ENCODE measurements around the gene EHF.

Gene EHF

DNA sequence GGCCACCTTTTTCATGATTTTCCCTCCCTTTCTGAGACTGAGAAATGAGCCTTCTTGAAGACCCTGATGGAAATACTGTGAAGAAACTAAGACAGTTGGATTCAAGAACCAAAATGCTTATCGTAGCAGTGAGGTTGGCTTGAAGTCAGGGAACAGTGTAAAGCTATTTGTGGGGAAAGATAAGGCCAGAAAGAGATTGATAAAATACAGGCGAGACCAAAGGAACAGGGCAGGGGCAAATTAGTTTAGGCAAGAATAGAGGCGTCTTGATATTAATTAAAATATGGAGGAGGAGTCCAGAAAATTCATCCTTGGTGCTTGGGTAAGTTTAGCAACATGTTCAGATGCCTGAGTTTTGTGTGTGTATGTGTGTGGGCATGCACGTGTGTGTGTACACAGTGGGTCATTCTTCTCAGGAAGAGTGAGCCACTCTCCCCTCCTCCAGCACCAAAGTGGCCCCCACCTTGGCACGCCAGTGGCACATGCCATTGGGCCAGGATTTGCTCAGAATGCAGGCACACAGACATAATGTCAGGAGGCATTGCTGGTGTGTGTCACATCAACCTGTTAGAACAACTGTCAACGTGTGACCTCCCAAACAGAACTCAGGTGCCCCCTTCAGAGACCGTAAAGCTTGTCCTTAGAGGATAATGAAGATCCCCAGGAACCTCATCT, 3.9 kb upstream of the EHF start:
- peak overlapping the region; percentile 53 for H2AFZ ChIP-seq
- no peak overlapping the region for H3K4me3 ChIP-seq (ENCODE audit: low read depth, low read length)
- no peaks in the 10 kb centered on the region for H3K27me3 ChIP-seq (ENCODE audit: control insufficient read depth, insufficient read depth, low read length)
- TF ChIP-seq CTCF (IDR thresholded peaks at IDR 0.05): no peak
- no peaks in the 10 kb centered on the region for H3K9me3 ChIP-seq (ENCODE audit: control insufficient read depth, low read length)
- H3K4me2 ChIP-seq (ENCODE audit: low read length): no peak overlapping the region
- peaks cover 6% of the 10 kb centered on the region for H3K4me1 ChIP-seq
- no peak overlapping the region for H3K9ac ChIP-seq
- H3K79me2 ChIP-seq: no peaks in the 10 kb centered on the region
- H3K27ac ChIP-seq: no peak overlapping the region
- no peaks in the 10 kb centered on the region for H3K36me3 ChIP-seq (ENCODE audit: control insufficient read depth, insufficient read depth, low read length)

GRCh38 chr11:34618406-34618805, 2.5 kb upstream of the EHF start:
- Histone ChIP-seq H3K9me3 (ENCODE audit: control insufficient read depth, low read length) (no peaks in the 10 kb centered on the region), H3K79me2 (no peaks in the 10 kb centered on the region), H3K9ac (no peak overlapping the region), H2AFZ (no peak overlapping the region), H3K4me2 (ENCODE audit: low read length) (no peak overlapping the region), H3K36me3 (ENCODE audit: control insufficient read depth, insufficient read depth, low read length) (no peaks in the 10 kb centered on the region), H3K4me1 (peaks cover 6% of the 10 kb centered on the region), H3K4me3 (ENCODE audit: low read depth, low read length) (no peak overlapping the region), H3K27me3 (ENCODE audit: control insufficient read depth, insufficient read depth, low read length) (no peaks in the 10 kb centered on the region), H3K27ac (no peak overlapping the region)
- TF ChIP-seq CTCF (IDR thresholded peaks at IDR 0.05): no peak

- H3K27me3 ChIP-seq (ENCODE audit: control insufficient read depth, insufficient read depth, low read length): no peaks in the 10 kb centered on the region
- H3K4me1 ChIP-seq: peaks cover 6% of the 10 kb centered on the region
- no peak overlapping the region for H2AFZ ChIP-seq
- no peaks in the 10 kb centered on the region for H3K79me2 ChIP-seq
- no peaks in the 10 kb centered on the region for H3K9me3 ChIP-seq (ENCODE audit: control insufficient read depth, low read length)
- no peak overlapping the region for H3K4me3 ChIP-seq (ENCODE audit: low read depth, low read length)
- H3K9ac ChIP-seq: no peak overlapping the region
- no peak overlapping the region for H3K27ac ChIP-seq
- H3K4me2 ChIP-seq (ENCODE audit: low read length): no peak overlapping the region
- no peaks in the 10 kb centered on the region for H3K36me3 ChIP-seq (ENCODE audit: control insufficient read depth, insufficient read depth, low read length)
- no peak for TF ChIP-seq CTCF (IDR thresholded peaks at IDR 0.05)
Observed at GRCh38 chr11:34619062-34619516, 1.8 kb upstream of the EHF start.

DNA sequence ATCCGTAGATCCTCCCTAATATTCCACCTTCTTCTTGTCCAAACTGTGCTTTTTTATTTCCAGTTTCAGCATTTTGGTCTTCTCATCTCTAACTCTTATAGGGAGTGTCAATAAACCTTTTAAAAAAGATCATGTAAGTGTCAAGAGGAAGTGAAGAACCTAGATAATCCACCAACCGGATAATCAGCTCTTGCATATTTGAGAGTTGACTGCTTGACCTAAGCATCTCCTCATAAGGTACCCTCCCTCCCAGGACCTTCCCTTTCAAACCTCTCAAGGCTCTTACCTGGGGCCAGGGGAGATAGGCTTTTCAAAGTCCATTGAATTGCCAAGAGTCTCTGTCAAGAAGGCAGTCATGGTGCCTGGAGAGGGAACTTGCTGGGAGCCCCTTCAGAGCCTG, 691 bp upstream of the EHF start:
- no peaks in the 10 kb centered on the region for H3K79me2 ChIP-seq
- H3K36me3 ChIP-seq (ENCODE audit: control insufficient read depth, insufficient read depth, low read length): no peaks in the 10 kb centered on the region
- no peaks in the 10 kb centered on the region for H3K27me3 ChIP-seq (ENCODE audit: control insufficient read depth, insufficient read depth, low read length)
- H3K4me2 ChIP-seq (ENCODE audit: low read length): peak overlapping the region; percentile 26
- no peak overlapping the region for H2AFZ ChIP-seq
- no peaks in the 10 kb centered on the region for H3K9me3 ChIP-seq (ENCODE audit: control insufficient read depth, low read length)
- H3K27ac ChIP-seq: no peak overlapping the region
- peak overlapping the region; percentile 48 for H3K4me3 ChIP-seq (ENCODE audit: low read depth, low read length)
- peaks cover 6% of the 10 kb centered on the region for H3K4me1 ChIP-seq
- no peak overlapping the region for H3K9ac ChIP-seq
- TF ChIP-seq CTCF (IDR thresholded peaks at IDR 0.05): no peak

- Histone ChIP-seq H3K27ac (no peak overlapping the region), H3K27me3 (ENCODE audit: control insufficient read depth, insufficient read depth, low read length) (no peaks in the 10 kb centered on the region), H3K9ac (no peak overlapping the region), H3K9me3 (ENCODE audit: control insufficient read depth, low read length) (no peaks in the 10 kb centered on the region), H2AFZ (no peak overlapping the region), H3K79me2 (no peaks in the 10 kb centered on the region), H3K4me1 (peaks cover 6% of the 10 kb centered on the region), H3K4me2 (ENCODE audit: low read length) (peak overlapping the region; percentile 55), H3K4me3 (ENCODE audit: low read depth, low read length) (peak overlapping the region; percentile 48), H3K36me3 (ENCODE audit: control insufficient read depth, insufficient read depth, low read length) (no peaks in the 10 kb centered on the region)
- no peak for TF ChIP-seq CTCF (IDR thresholded peaks at IDR 0.05)
Observed at GRCh38 chr11:34621876-34622275, 983 bp downstream of the EHF start.
